Tibial artery (tissue), 4 donors: ENCODE measurements around the gene C3.

ENCODE experiments used
- DNase-seq, 2 donors: peaks; one replicate each; pipeline ENCODE4 v3.0.0-alpha.2; 2019
- H3K27ac ChIP-seq, 2 donors: fragments of 200-600 bp; sonication (generic) in 1 of 2; 1 replicate in 1 of 2; 2 replicates in 1 of 2; pipeline ENCODE4 v1.5.1; 2018 to 2019; ENCODE audit warnings: mild to moderate bottlenecking in 1 of 2
- H3K27me3 ChIP-seq, 2 donors: fragments of 200-600 bp; sonication (generic) in 1 of 2; one replicate each; pipeline versions ENCODE4 v1.5.1 to v1.6.0; 2016 to 2019
- H3K36me3 ChIP-seq, 3 donors: fragments of 200-600 bp; sonication (generic) in 2 of 3; one replicate each; pipeline ENCODE4 v1.5.1; 2016 to 2019; ENCODE audit warnings: mild to moderate bottlenecking in 2 of 3
- H3K4me1 ChIP-seq, 4 donors: fragments of 200-600 bp; sonication (generic) in 2 of 4; 1 replicate in 3 of 4; 2 replicates in 1 of 4; pipeline ENCODE4 v1.5.1; 2016 to 2019
- H3K4me3 ChIP-seq, 2 donors: fragments of 200-600 bp; sonication (generic) in 1 of 2; 1 replicate in 1 of 2; 2 replicates in 1 of 2; pipeline ENCODE4 v1.5.1; 2018 to 2019; ENCODE audit warnings: mild to moderate bottlenecking in 2 of 2
- H3K9me3 ChIP-seq, 3 donors: fragments of 200-600 bp; sonication (generic) in 1 of 3; one replicate each; pipeline ENCODE4 v1.5.1; 2016 to 2019
- CTCF ChIP-seq, 2 experiments: fragments of 200-600 bp in 1 of 2; fragments of 450-650 bp in 1 of 2; IDR thresholded peaks; one replicate each; pipeline ENCODE4 v1.5.1; 2017 to 2019; ENCODE audit warnings: antibody characterized with exemption in 2 of 2, mild to moderate bottlenecking in 1 of 2, moderate library complexity in 1 of 2
- intact Hi-C: fragments of 100-400 bp; cut with DNase I; formaldehyde crosslinking; loops from one replicate; pipeline ENCODE4 v1.15.0; 2023; ENCODE audit warnings: low total_unique reads

The C3 gene

GRCh38 chr19:6732803-6733337 lies 12.4 kb upstream of the C3 start:
- no peaks in the 10 kb centered on the region for H3K27me3 ChIP-seq
- no peak overlapping the region for H3K27ac ChIP-seq
- intact Hi-C loops = loop anchor here (10.0 kb wide), 2 partner anchors 132 to 358 kb away; partner anchors contain the start of genes ALKBH7 and PSPN
- TF ChIP-seq CTCF (IDR thresholded peaks at IDR 0.05) = no peak
- H3K4me1 ChIP-seq = peaks cover 0 to 16% (median 10%) of the 10 kb centered on the region in 4 donors
- no peak overlapping the region for H3K4me3 ChIP-seq
- H3K36me3 ChIP-seq = peaks cover 14 to 49% (median 35%) of the 10 kb centered on the region in 3 donors
- DNase-seq = no peak
- no peaks in the 10 kb centered on the region for H3K9me3 ChIP-seq

- peaks cover 0 to 14% (median 9%) of the 10 kb centered on the region in 4 donors for H3K4me1 ChIP-seq
- no peak overlapping the region for H3K4me3 ChIP-seq
- no peak overlapping the region for H3K27ac ChIP-seq
- H3K36me3 ChIP-seq = peaks cover 14 to 49% (median 35%) of the 10 kb centered on the region in 3 donors
- DNase-seq = no peak
- H3K9me3 ChIP-seq = no peaks in the 10 kb centered on the region
- no peaks in the 10 kb centered on the region for H3K27me3 ChIP-seq
- intact Hi-C loops = loop anchor here (10.0 kb wide), 2 partner anchors 133 to 357 kb away; partner anchors contain the start of genes ALKBH7 and PSPN
- TF ChIP-seq CTCF (IDR thresholded peaks at IDR 0.05) = no peak
Measured at GRCh38 chr19:6731822-6732221, 11.4 kb upstream of the C3 start.

GRCh38 chr19:6730941-6731670 lies 10.7 kb upstream of the C3 start:
- peaks cover 0 to 9% (median 7%) of the 10 kb centered on the region in 4 donors for H3K4me1 ChIP-seq
- intact Hi-C loops = loop anchor here (10.0 kb wide), 2 partner anchors 134 to 356 kb away; partner anchors contain the start of genes ALKBH7 and PSPN
- no peak for TF ChIP-seq CTCF (IDR thresholded peaks at IDR 0.05)
- H3K36me3 ChIP-seq = peaks cover 14 to 49% (median 35%) of the 10 kb centered on the region in 3 donors
- no peaks in the 10 kb centered on the region for H3K27me3 ChIP-seq
- no peak for DNase-seq
- no peak overlapping the region for H3K4me3 ChIP-seq
- H3K9me3 ChIP-seq = no peaks in the 10 kb centered on the region
- no peak overlapping the region for H3K27ac ChIP-seq

- no peak overlapping the region for H3K27ac ChIP-seq
- TF ChIP-seq CTCF (IDR thresholded peaks at IDR 0.05) = no peak
- H3K9me3 ChIP-seq = no peaks in the 10 kb centered on the region
- no peak overlapping the region for H3K4me3 ChIP-seq
- no peak for DNase-seq
- H3K36me3 ChIP-seq = peaks cover 14 to 49% (median 35%) of the 10 kb centered on the region in 3 donors
- intact Hi-C loops = loop anchor here (10.0 kb wide), 2 partner anchors 135 to 355 kb away; partner anchors contain the start of genes ALKBH7 and PSPN
- peaks cover 0 to under 1% (median under 1%) of the 10 kb centered on the region in 4 donors for H3K4me1 ChIP-seq
- no peaks in the 10 kb centered on the region for H3K27me3 ChIP-seq
Measured at GRCh38 chr19:6730153-6730804, 9.8 kb upstream of the C3 start.

- TF ChIP-seq CTCF (IDR thresholded peaks at IDR 0.05) = no peak
- no peak for DNase-seq
- no peak overlapping the region for H3K4me3 ChIP-seq
Measured at GRCh38 chr19:6729573-6730152, 9.2 kb upstream of the C3 start.

More at GRCh38 chr19:6729573-6730152, 9.2 kb upstream of the C3 start:
- H3K36me3 ChIP-seq = peaks cover 14 to 49% (median 35%) of the 10 kb centered on the region in 3 donors
- intact Hi-C loops = loop anchor here (10.0 kb wide), 2 partner anchors 135 to 355 kb away; partner anchors contain the start of genes ALKBH7 and PSPN
- H3K9me3 ChIP-seq = no peaks in the 10 kb centered on the region
- no peak overlapping the region for H3K27ac ChIP-seq
- H3K27me3 ChIP-seq = no peaks in the 10 kb centered on the region
- no peaks in the 10 kb centered on the region for H3K4me1 ChIP-seq
